Stimulated activated CD4-positive, alpha-beta T cell treated with anti-CD3 and anti-CD28 coated beads, Interleukin-12 subunit alpha, Interleukin-12 subunit beta, amount 100 ng/mL, for 4 hours (primary cell): ENCODE measurements around the gene CLMN.
A peak's percentile ranks its signal among the peaks of the same experiment; 100 is the strongest.
"Not testable (repeated sequence)": the region's sequence is repeated elsewhere in the genome, so short reads cannot be mapped to it uniquely, and the experiment has no call there.

ENCODE experiments used
- DNase-seq: peaks from one replicate; pipeline ENCODE4 v3.0.0-alpha.2; 2020

Gene CLMN

GRCh38 chr14:95188380-95188779 is 131.3 kb downstream of the CLMN start:
- no peak for DNase-seq

GRCh38 chr14:95185767-95186392 is 133.8 kb downstream of the CLMN start:
- DNase-seq: no peak

- no peak for DNase-seq
Measured at GRCh38 chr14:95185033-95185766, 134.5 kb downstream of the CLMN start.

GRCh38 chr14:95184413-95184790 is 135.3 kb downstream of the CLMN start:
- no peak for DNase-seq

- DNase-seq: no peak
Measured at GRCh38 chr14:95183532-95184412, 135.9 kb downstream of the CLMN start.

GRCh38 chr14:95183082-95183481 is 136.6 kb downstream of the CLMN start:
- no peak for DNase-seq

- no peak for DNase-seq
Measured at GRCh38 chr14:95182379-95182778, 137.3 kb downstream of the CLMN start.

GRCh38 chr14:95180966-95181741 is 138.6 kb downstream of the CLMN start:
- no peak for DNase-seq

- not testable (repeated sequence) for DNase-seq
Measured at GRCh38 chr14:95175670-95176069, 144.0 kb downstream of the CLMN start.

GRCh38 chr14:95174184-95174792 is 145.4 kb downstream of the CLMN start:
- DNase-seq: no peak

GRCh38 chr14:95173518-95173917 is 146.2 kb downstream of the CLMN start:
- no peak for DNase-seq

GRCh38 chr14:95167177-95167576 is 152.5 kb downstream of the CLMN start:
- DNase-seq: no peak

- no peak for DNase-seq
Measured at GRCh38 chr14:95165517-95165916, 154.2 kb downstream of the CLMN start.

- DNase-seq: no peak
Measured at GRCh38 chr14:95164506-95164905, 155.2 kb downstream of the CLMN start.

GRCh38 chr14:95163666-95164065 is 156.0 kb downstream of the CLMN start:
- DNase-seq: no peak

GRCh38 chr14:95163132-95163531 is 156.6 kb downstream of the CLMN start:
- DNase-seq: no peak

GRCh38 chr14:95162641-95163040 is 157.1 kb downstream of the CLMN start:
- DNase-seq: no peak

- DNase-seq: peak; percentile 96
Measured at GRCh38 chr14:95157327-95158189, 162.2 kb downstream of the CLMN start, which contains the start of gene DICER1. Gene DICER1 (minus strand): TSS chr14:95157529. CDS start chr14:95133458, 24,071 bp downstream.

- DNase-seq: no peak
Measured at GRCh38 chr14:95157048-95157326, 162.7 kb downstream of the CLMN start.

- peak; percentile 32 for DNase-seq
Measured at GRCh38 chr14:95156161-95157047, 163.3 kb downstream of the CLMN start.
